Neural cell (in vitro differentiated cells): ENCODE results near the gene NLGN4Y.

Source experiments
- EP300 ChIP-seq: fragments of 450-650 bp; conservative IDR thresholded peaks from 2 replicates; pipeline ENCODE4 v1.6.1; 2014; ENCODE audit warnings: antibody characterized with exemption, mild to moderate bottlenecking, moderate library complexity; ENCODE audit not compliant: poor library complexity, severe bottlenecking
- EZH2 ChIP-seq: fragments of 200-600, 300-800 bp; shearing (Covaris generic), sonication (generic); IDR thresholded peaks from 2 replicates; pipeline ENCODE4 v1.6.1; 2014; ENCODE audit warnings: antibody characterized with exemption, low read length, borderline replicate concordance, mild to moderate bottlenecking; ENCODE audit not compliant: insufficient read depth, poor library complexity, severe bottlenecking
- MXI1 ChIP-seq: fragments of 450-650 bp; conservative IDR thresholded peaks from 2 replicates; pipeline ENCODE4 v1.6.1; 2014; ENCODE audit warnings: antibody characterized with exemption, mild to moderate bottlenecking; ENCODE audit not compliant: poor library complexity, severe bottlenecking
- POLR2AphosphoS5 ChIP-seq: IDR thresholded peaks from 2 replicates; pipeline ENCODE4 v1.6.1; 2012
- RAD21 ChIP-seq: fragments of 450-650 bp; conservative IDR thresholded peaks from 2 replicates; pipeline ENCODE4 v1.6.1; 2014; ENCODE audit warnings: antibody characterized with exemption, mild to moderate bottlenecking, moderate library complexity
- SMC3 ChIP-seq: fragments of 450-650 bp; conservative IDR thresholded peaks from 2 replicates; pipeline ENCODE4 v1.6.1; 2014; ENCODE audit warnings: antibody characterized with exemption, mild to moderate bottlenecking, moderate library complexity; ENCODE audit not compliant: poor library complexity
- TAF1 ChIP-seq: IDR thresholded peaks from 2 replicates; pipeline ENCODE4 v1.6.1; 2012; ENCODE audit warnings: low read depth
- TF ChIP-seq, protein P1 (sequence below): fragments of 450-650 bp; IDR thresholded peaks from 2 replicates; pipeline ENCODE4 v1.5.1; 2014; ENCODE audit warnings: antibody characterized with exemption, mild to moderate bottlenecking, moderate library complexity; ENCODE audit not compliant: poor library complexity, severe bottlenecking
- TF ChIP-seq, protein P2 (sequence below): IDR thresholded peaks from 2 replicates; pipeline ENCODE4 v1.6.1; 2012; ENCODE audit warnings: borderline replicate concordance

DNA sequence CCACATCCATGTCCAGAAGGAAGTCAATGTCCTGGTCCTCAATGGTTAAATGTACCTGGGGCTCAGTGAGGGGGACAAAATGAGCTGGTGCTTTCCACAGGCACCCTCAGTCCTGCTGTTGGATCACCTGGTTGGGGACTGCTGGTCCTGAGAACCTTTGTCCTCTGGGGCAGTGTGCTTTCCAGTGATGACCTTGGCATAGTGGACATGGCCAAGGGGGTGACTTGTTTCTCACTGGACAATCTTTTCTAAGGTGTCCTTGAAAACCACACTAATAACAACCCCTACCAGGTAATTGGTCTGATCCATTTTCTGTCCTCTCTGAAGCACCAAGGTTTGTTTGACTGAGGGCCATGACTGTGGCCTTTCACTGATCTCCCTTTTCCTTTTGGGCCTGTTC lies 294.1 kb downstream of the NLGN4Y start:
- TF ChIP-seq POLR2AphosphoS5 (no peak), TAF1 (no peak), RAD21 (no peak), EP300 (no peak), EZH2 (no peak), SMC3 (no peak), MXI1 (no peak)
- TF ChIP-seq, protein P1, sequence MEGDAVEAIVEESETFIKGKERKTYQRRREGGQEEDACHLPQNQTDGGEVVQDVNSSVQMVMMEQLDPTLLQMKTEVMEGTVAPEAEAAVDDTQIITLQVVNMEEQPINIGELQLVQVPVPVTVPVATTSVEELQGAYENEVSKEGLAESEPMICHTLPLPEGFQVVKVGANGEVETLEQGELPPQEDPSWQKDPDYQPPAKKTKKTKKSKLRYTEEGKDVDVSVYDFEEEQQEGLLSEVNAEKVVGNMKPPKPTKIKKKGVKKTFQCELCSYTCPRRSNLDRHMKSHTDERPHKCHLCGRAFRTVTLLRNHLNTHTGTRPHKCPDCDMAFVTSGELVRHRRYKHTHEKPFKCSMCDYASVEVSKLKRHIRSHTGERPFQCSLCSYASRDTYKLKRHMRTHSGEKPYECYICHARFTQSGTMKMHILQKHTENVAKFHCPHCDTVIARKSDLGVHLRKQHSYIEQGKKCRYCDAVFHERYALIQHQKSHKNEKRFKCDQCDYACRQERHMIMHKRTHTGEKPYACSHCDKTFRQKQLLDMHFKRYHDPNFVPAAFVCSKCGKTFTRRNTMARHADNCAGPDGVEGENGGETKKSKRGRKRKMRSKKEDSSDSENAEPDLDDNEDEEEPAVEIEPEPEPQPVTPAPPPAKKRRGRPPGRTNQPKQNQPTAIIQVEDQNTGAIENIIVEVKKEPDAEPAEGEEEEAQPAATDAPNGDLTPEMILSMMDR: no peak
- TF ChIP-seq, protein P2, sequence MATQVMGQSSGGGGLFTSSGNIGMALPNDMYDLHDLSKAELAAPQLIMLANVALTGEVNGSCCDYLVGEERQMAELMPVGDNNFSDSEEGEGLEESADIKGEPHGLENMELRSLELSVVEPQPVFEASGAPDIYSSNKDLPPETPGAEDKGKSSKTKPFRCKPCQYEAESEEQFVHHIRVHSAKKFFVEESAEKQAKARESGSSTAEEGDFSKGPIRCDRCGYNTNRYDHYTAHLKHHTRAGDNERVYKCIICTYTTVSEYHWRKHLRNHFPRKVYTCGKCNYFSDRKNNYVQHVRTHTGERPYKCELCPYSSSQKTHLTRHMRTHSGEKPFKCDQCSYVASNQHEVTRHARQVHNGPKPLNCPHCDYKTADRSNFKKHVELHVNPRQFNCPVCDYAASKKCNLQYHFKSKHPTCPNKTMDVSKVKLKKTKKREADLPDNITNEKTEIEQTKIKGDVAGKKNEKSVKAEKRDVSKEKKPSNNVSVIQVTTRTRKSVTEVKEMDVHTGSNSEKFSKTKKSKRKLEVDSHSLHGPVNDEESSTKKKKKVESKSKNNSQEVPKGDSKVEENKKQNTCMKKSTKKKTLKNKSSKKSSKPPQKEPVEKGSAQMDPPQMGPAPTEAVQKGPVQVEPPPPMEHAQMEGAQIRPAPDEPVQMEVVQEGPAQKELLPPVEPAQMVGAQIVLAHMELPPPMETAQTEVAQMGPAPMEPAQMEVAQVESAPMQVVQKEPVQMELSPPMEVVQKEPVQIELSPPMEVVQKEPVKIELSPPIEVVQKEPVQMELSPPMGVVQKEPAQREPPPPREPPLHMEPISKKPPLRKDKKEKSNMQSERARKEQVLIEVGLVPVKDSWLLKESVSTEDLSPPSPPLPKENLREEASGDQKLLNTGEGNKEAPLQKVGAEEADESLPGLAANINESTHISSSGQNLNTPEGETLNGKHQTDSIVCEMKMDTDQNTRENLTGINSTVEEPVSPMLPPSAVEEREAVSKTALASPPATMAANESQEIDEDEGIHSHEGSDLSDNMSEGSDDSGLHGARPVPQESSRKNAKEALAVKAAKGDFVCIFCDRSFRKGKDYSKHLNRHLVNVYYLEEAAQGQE: no peak
